ENCODE results near the gene SH3BGRL2. TPM values are rescaled to one million over a fixed set of nuclear protein-coding genes. Genes with fewer than 3 reads are reported as not detected.
A peak's percentile ranks its signal among the peaks of the same experiment; 100 is the strongest.

The SH3BGRL2 gene
- total RNA-seq, result 100 to 1,000 TPM in 1 of 2 donors, 10 to 100 TPM in 1; 95.4 to 145 TPM

GRCh38 chr6:79630883-79631692, at the start of gene SH3BGRL2:
TSS of gene SH3BGRL2 (plus strand) at chr6:79631329. CDS start at chr6:79631462, 133 bp downstream.
- Histone ChIP-seq H3K4me1 (no peaks in the 10 kb centered on the region), H3K4me3 (peak within 1 kb of the TSS; percentile 57), H3K27ac (peak within 1 kb of the TSS; percentile 98), H3K27me3 (no peaks in the 10 kb centered on the region), H3K9me3 (no peaks in the 10 kb centered on the region), H3K9ac (ENCODE audit: low read depth in 2 of 2, low read length in 2 of 2) (peak within 1 kb of the TSS; percentile 82 to 93), H3K36me3 (no peaks in the 10 kb centered on the region)
- no peak for TF ChIP-seq CTCF (IDR thresholded peaks at IDR 0.05)
- intact Hi-C loops (cut with DNase I), result loop anchor here (5.0 kb wide), 1 partner anchor 41 kb away; no protein-coding TSS in a partner anchor
- peak; percentile 95 for DNase-seq

GRCh38 chr6:79584332-79584731, 46.8 kb upstream of the SH3BGRL2 start:
- H3K9me3 ChIP-seq, result no peaks in the 10 kb centered on the region

GRCh38 chr6:79586548-79586947, 44.6 kb upstream of the SH3BGRL2 start:
- Histone ChIP-seq H3K9me3 (no peaks in the 10 kb centered on the region), H3K27ac (no peak overlapping the region), H3K36me3 (no peaks in the 10 kb centered on the region), H3K4me3 (no peak overlapping the region), H3K4me1 (no peaks in the 10 kb centered on the region), H3K27me3 (no peaks in the 10 kb centered on the region), H3K9ac (ENCODE audit: low read depth in 2 of 2, low read length in 2 of 2) (no peak overlapping the region)
- intact Hi-C loops (cut with DNase I), result no loop called here
- DNase-seq, result no peak
- TF ChIP-seq CTCF (IDR thresholded peaks at IDR 0.05), result peak; percentile 53

More at GRCh38 chr6:79584332-79584731, 46.8 kb upstream of the SH3BGRL2 start:
- no peaks in the 10 kb centered on the region for H3K4me1 ChIP-seq
- no peaks in the 10 kb centered on the region for H3K27me3 ChIP-seq
- no peak for DNase-seq
- H3K4me3 ChIP-seq, result no peak overlapping the region
- intact Hi-C loops (cut with DNase I), result no loop called here
- H3K36me3 ChIP-seq, result no peaks in the 10 kb centered on the region
- no peak overlapping the region for H3K27ac ChIP-seq
- no peak for TF ChIP-seq CTCF (IDR thresholded peaks at IDR 0.05)
- H3K9ac ChIP-seq (ENCODE audit: low read depth in 2 of 2, low read length in 2 of 2), result no peak overlapping the region

GRCh38 chr6:79589701-79590100, 41.4 kb upstream of the SH3BGRL2 start:
- no peaks in the 10 kb centered on the region for H3K4me1 ChIP-seq
- no peak overlapping the region for H3K27ac ChIP-seq
- no peaks in the 10 kb centered on the region for H3K9me3 ChIP-seq
- intact Hi-C loops (cut with DNase I), result no loop called here
- no peaks in the 10 kb centered on the region for H3K36me3 ChIP-seq
- H3K4me3 ChIP-seq, result no peak overlapping the region
- H3K27me3 ChIP-seq, result no peaks in the 10 kb centered on the region
- no peak overlapping the region for H3K9ac ChIP-seq (ENCODE audit: low read depth in 2 of 2, low read length in 2 of 2)
- TF ChIP-seq CTCF (IDR thresholded peaks at IDR 0.05), result no peak
- DNase-seq, result no peak

- no peak for TF ChIP-seq CTCF (IDR thresholded peaks at IDR 0.05)
- DNase-seq, result no peak
- H3K4me1 ChIP-seq, result peaks cover 14% of the 10 kb centered on the region
- no peak overlapping the region for H3K27ac ChIP-seq
- no peaks in the 10 kb centered on the region for H3K36me3 ChIP-seq
- intact Hi-C loops (cut with DNase I), result no loop called here
- no peaks in the 10 kb centered on the region for H3K9me3 ChIP-seq
- no peak overlapping the region for H3K4me3 ChIP-seq
- no peak overlapping the region for H3K9ac ChIP-seq (ENCODE audit: low read depth in 2 of 2, low read length in 2 of 2)
- H3K27me3 ChIP-seq, result no peaks in the 10 kb centered on the region
Observed at GRCh38 chr6:79597155-79597554, 34.0 kb upstream of the SH3BGRL2 start.

All from colonic mucosa (tissue), 4 donors.